T-cell (primary cell): ENCODE data around the gene SLC23A2. TPM values are rescaled to one million over a fixed set of nuclear protein-coding genes. Genes with fewer than 3 reads are reported as not detected.

Experiments used
- ATAC-seq, 4 experiments: fragments of 200-7000 bp in 3 of 4; fragments of 150-1000 bp in 1 of 4; cut with Tn5 transposase; replicated peaks in 1 of 4; 1 replicate in 3 of 4; 2 replicates in 1 of 4; pipeline ENCODE4 v1.10.0; 2021; ENCODE audit warnings: moderate library complexity in 3 of 4, mild to moderate bottlenecking in 2 of 4, moderate number of reproducible peaks in 1 of 4
- CTCF ChIA-PET, 2 donors: fragments of 300-600 bp; sonication (Branson Sonifier 250); formaldehyde crosslinking; loops; one replicate each; lab custom pipeline; 2022; ENCODE audit warnings: antibody characterized with exemption in 2 of 2; lab: Charles Lee
- POLR2A ChIA-PET, 2 donors: fragments of 300-600 bp; sonication (Branson Sonifier 250); formaldehyde crosslinking; loops; one replicate each; lab custom pipeline; 2022; ENCODE audit warnings: antibody characterized with exemption in 2 of 2; lab: Charles Lee
- DNase-seq, 35 experiments: peaks; one replicate each; pipeline versions ENCODE4 v3.0.0 to v3.0.0-alpha.2; 2013 to 2023
- H3K27ac ChIP-seq: one replicate; pipeline ENCODE4 v1.5.1; 2013; ENCODE audit warnings: low read length
- H3K27me3 ChIP-seq, 2 experiments: replicated peaks in 1 of 2; 1 replicate in 1 of 2; 2 replicates in 1 of 2; pipeline versions ENCODE4 v1.6.1 to v1.7.0; 2013; ENCODE audit warnings: low read length in 1 of 2, mixed read lengths in 1 of 2; ENCODE audit not compliant: control insufficient read depth in 2 of 2, insufficient read depth in 2 of 2; ENCODE audit errors: extremely low read depth in 1 of 2
- H3K36me3 ChIP-seq, 2 donors: 1 replicate in 1 of 2; 2 replicates in 1 of 2; pipeline versions ENCODE4 v1.6.1 to v1.7.0; 2013; ENCODE audit warnings: low read length in 1 of 2; ENCODE audit not compliant: control insufficient read depth in 2 of 2, insufficient read depth in 1 of 2; ENCODE audit errors: extremely low read depth in 1 of 2
- H3K4me1 ChIP-seq, 2 experiments: 1 replicate in 1 of 2; 2 replicates in 1 of 2; pipeline versions ENCODE4 v1.6.1 to v1.7.0; 2013; ENCODE audit warnings: low read length in 2 of 2, mixed read lengths in 1 of 2; ENCODE audit not compliant: insufficient read depth in 2 of 2, control insufficient read depth in 1 of 2; ENCODE audit errors: extremely low read depth in 1 of 2
- H3K4me3 ChIP-seq, 2 donors: 1 replicate in 1 of 2; 2 replicates in 1 of 2; pipeline versions ENCODE4 v1.5.1 to v1.7.0; 2013; ENCODE audit warnings: mild to moderate bottlenecking in 2 of 2, low read length in 1 of 2, moderate library complexity in 1 of 2; ENCODE audit not compliant: control insufficient read depth in 1 of 2; ENCODE audit errors: extremely low read depth in 1 of 2
- H3K9me3 ChIP-seq: 2 replicates; pipeline ENCODE4 v1.7.0; 2013
- H3K27ac Mint-ChIP-seq, 2 donors: one replicate each; pipeline ENCODE4 v1.8.0; 2020 to 2021; ENCODE audit warnings: mild to moderate bottlenecking in 2 of 2, mixed read lengths in 2 of 2
- H3K27me3 Mint-ChIP-seq, 2 donors: one replicate each; pipeline ENCODE4 v1.8.0; 2021 to 2022; ENCODE audit warnings: mixed read lengths in 2 of 2
- H3K36me3 Mint-ChIP-seq: one replicate; pipeline ENCODE4 v1.8.0; 2021; ENCODE audit warnings: mixed read lengths
- H3K4me1 Mint-ChIP-seq, 3 donors: one replicate each; pipeline ENCODE4 v1.8.0; 2020 to 2022; ENCODE audit warnings: mixed read lengths in 3 of 3, mild to moderate bottlenecking in 1 of 3
- H3K4me3 Mint-ChIP-seq, 3 donors: one replicate each; pipeline ENCODE4 v1.8.0; 2020 to 2022; ENCODE audit warnings: mild to moderate bottlenecking in 3 of 3, mixed read lengths in 3 of 3, moderate library complexity in 3 of 3
- H3K9me3 Mint-ChIP-seq, 3 donors: one replicate each; pipeline ENCODE4 v1.8.0; 2020 to 2022; ENCODE audit warnings: mixed read lengths in 3 of 3
- WGBS: methylation state at CpG from one replicate; pipeline ENCODE4 v1.1.5; 2013; ENCODE audit warnings: missing lambda C conversion rate; ENCODE audit not compliant: insufficient coverage; 5-methylcytosine and 5-hydroxymethylcytosine counted together
- total RNA-seq, 35 experiments: library from RNA in 6 of 35; stranded (reverse) in 6 of 35; fragments of 120-200 nt in 1 of 35; gene quantifications; one replicate each; pipeline versions ENCODE4 v1.2.1 to v1.2.4 and lab custom pipeline; 2013 to 2026

Gene SLC23A2
- total RNA-seq, 5 donors from 2014 or later (not counting 1 experiment from before 2014, with no cell fraction given) = 17.7 to 22.9 (median 20.9) TPM

- H3K4me3 Mint-ChIP-seq = no peak overlapping the region
Observed at GRCh38 chr20:4886771-4887527, 114.4 kb downstream of the SLC23A2 start.

GRCh38 chr20:4885877-4886276, 115.4 kb downstream of the SLC23A2 start:
- Histone ChIP-seq H3K4me1 (no peaks in the 10 kb centered on the region), H3K27ac (no peak overlapping the region), H3K27me3 (no peaks in the 10 kb centered on the region), H3K36me3 (peaks cover 9 to 43% of the 10 kb centered on the region in 2 donors), H3K9me3 (no peaks in the 10 kb centered on the region), H3K4me3 (no peak overlapping the region)
- no peak overlapping the region for H3K27ac Mint-ChIP-seq
- POLR2A ChIA-PET = no interaction called here
- ATAC-seq (no peak), DNase-seq (no peak)
- WGBS = 67% methylated on average over 8 of the region's 8 CpGs
- H3K4me3 Mint-ChIP-seq = no peak overlapping the region
- H3K4me1 Mint-ChIP-seq = peaks cover 0 to 4% (median 0%) of the 10 kb centered on the region in 3 donors
- H3K9me3 Mint-ChIP-seq = no peaks in the 10 kb centered on the region
- CTCF ChIA-PET = no interaction called here
- H3K27me3 Mint-ChIP-seq = no peaks in the 10 kb centered on the region
- peaks cover 56% of the 10 kb centered on the region for H3K36me3 Mint-ChIP-seq

More at GRCh38 chr20:4886771-4887527, 114.4 kb downstream of the SLC23A2 start:
- POLR2A ChIA-PET = no interaction called here
- ATAC-seq (no peak), DNase-seq (no peak)
- Histone ChIP-seq H3K27me3 (no peaks in the 10 kb centered on the region), H3K4me1 (no peaks in the 10 kb centered on the region), H3K4me3 (no peak overlapping the region), H3K36me3 (peaks cover 9 to 40% of the 10 kb centered on the region in 2 donors), H3K27ac (no peak overlapping the region), H3K9me3 (no peaks in the 10 kb centered on the region)
- Mint-ChIP-seq H3K4me1 (peaks cover 0 to 4% (median 0%) of the 10 kb centered on the region in 3 donors), H3K9me3 (no peaks in the 10 kb centered on the region), H3K36me3 (peaks cover 45% of the 10 kb centered on the region), H3K27me3 (no peaks in the 10 kb centered on the region), H3K27ac (peak overlapping the region in 1 of 2 donors; percentile 22)
- CTCF ChIA-PET = no interaction called here
- WGBS = 88% methylated on average over 7 of the region's 8 CpGs

- Histone ChIP-seq H3K36me3 (peaks cover 6 to 40% of the 10 kb centered on the region in 2 donors), H3K9me3 (no peaks in the 10 kb centered on the region), H3K4me3 (no peak overlapping the region), H3K27ac (no peak overlapping the region), H3K4me1 (no peaks in the 10 kb centered on the region), H3K27me3 (no peaks in the 10 kb centered on the region)
- Mint-ChIP-seq H3K4me1 (peaks cover 3 to 6% (median 4%) of the 10 kb centered on the region in 3 donors), H3K27me3 (no peaks in the 10 kb centered on the region), H3K9me3 (no peaks in the 10 kb centered on the region), H3K4me3 (no peak overlapping the region), H3K27ac (no peak overlapping the region), H3K36me3 (peaks cover 52% of the 10 kb centered on the region)
- 98% methylated on average over 6 of the region's 7 CpGs for WGBS
- ATAC-seq = no peak
- DNase-seq = no peak
- ChIA-PET POLR2A (no interaction called here), CTCF (no interaction called here)
Observed at GRCh38 chr20:4883546-4883945, 117.8 kb downstream of the SLC23A2 start.

- CTCF ChIA-PET = no interaction called here
- Mint-ChIP-seq H3K27me3 (no peaks in the 10 kb centered on the region), H3K9me3 (no peaks in the 10 kb centered on the region), H3K4me1 (peaks cover 3 to 6% (median 4%) of the 10 kb centered on the region in 3 donors), H3K36me3 (peaks cover 50% of the 10 kb centered on the region), H3K27ac (no peak overlapping the region), H3K4me3 (no peak overlapping the region)
- POLR2A ChIA-PET = no interaction called here
- Histone ChIP-seq H3K4me1 (no peaks in the 10 kb centered on the region), H3K9me3 (no peaks in the 10 kb centered on the region), H3K36me3 (peaks cover 6 to 39% of the 10 kb centered on the region in 2 donors), H3K4me3 (no peak overlapping the region), H3K27me3 (no peaks in the 10 kb centered on the region), H3K27ac (no peak overlapping the region)
- ATAC-seq (no peak), DNase-seq (no peak)
- 90% methylated on average over 1 of the region's 3 CpGs for WGBS
Observed at GRCh38 chr20:4883051-4883450, 118.3 kb downstream of the SLC23A2 start.

GRCh38 chr20:4881006-4881730, 120.1 kb downstream of the SLC23A2 start:
- Mint-ChIP-seq H3K9me3 (no peaks in the 10 kb centered on the region), H3K27me3 (no peaks in the 10 kb centered on the region), H3K4me1 (peaks cover 0 to 6% (median 3%) of the 10 kb centered on the region in 3 donors), H3K27ac (peak overlapping the region in 1 of 2 donors; percentile 28), H3K4me3 (no peak overlapping the region), H3K36me3 (peaks cover 50% of the 10 kb centered on the region)
- Histone ChIP-seq H3K36me3 (peaks cover 4 to 33% of the 10 kb centered on the region in 2 donors), H3K4me1 (no peaks in the 10 kb centered on the region), H3K27ac (no peak overlapping the region), H3K27me3 (no peaks in the 10 kb centered on the region), H3K9me3 (no peaks in the 10 kb centered on the region), H3K4me3 (no peak overlapping the region)
- 87% methylated on average over 5 of the region's 9 CpGs for WGBS
- ChIA-PET POLR2A (no interaction called here), CTCF (no interaction called here)
- DNase-seq = no peak
- ATAC-seq = no peak

GRCh38 chr20:4880051-4880450, 121.3 kb downstream of the SLC23A2 start:
- H3K27ac Mint-ChIP-seq = peak overlapping the region in 1 of 2 donors; percentile 3
- CTCF ChIA-PET = no interaction called here

More at GRCh38 chr20:4880051-4880450, 121.3 kb downstream of the SLC23A2 start:
- H3K4me3 ChIP-seq = no peak overlapping the region
- POLR2A ChIA-PET = no interaction called here
- H3K27me3 ChIP-seq = no peaks in the 10 kb centered on the region
- peaks cover 4 to 41% of the 10 kb centered on the region in 2 donors for H3K36me3 ChIP-seq
- peaks cover 46% of the 10 kb centered on the region for H3K36me3 Mint-ChIP-seq
- no peaks in the 10 kb centered on the region for H3K4me1 ChIP-seq
- no CpG with 5 or more reads among the region's 5 CpGs for WGBS
- H3K27ac ChIP-seq = no peak overlapping the region
- no peak for DNase-seq
- no peak for ATAC-seq
- no peak overlapping the region for H3K4me3 Mint-ChIP-seq
- H3K9me3 ChIP-seq = no peaks in the 10 kb centered on the region
- H3K27me3 Mint-ChIP-seq = no peaks in the 10 kb centered on the region
- H3K4me1 Mint-ChIP-seq = peaks cover 0 to 6% (median 3%) of the 10 kb centered on the region in 3 donors
- H3K9me3 Mint-ChIP-seq = no peaks in the 10 kb centered on the region
